ENCODE data around the gene CYBC1. TPM values are rescaled to one million over a fixed set of nuclear protein-coding genes. Genes with fewer than 3 reads are reported as not detected.

CYBC1 gene
- total and polyA plus RNA-seq, 2 of the 8 experiments (the other 6 are each of a cell fraction or from before 2014, with no cell fraction given), result 74.6 to 81.4 TPM

DNA sequence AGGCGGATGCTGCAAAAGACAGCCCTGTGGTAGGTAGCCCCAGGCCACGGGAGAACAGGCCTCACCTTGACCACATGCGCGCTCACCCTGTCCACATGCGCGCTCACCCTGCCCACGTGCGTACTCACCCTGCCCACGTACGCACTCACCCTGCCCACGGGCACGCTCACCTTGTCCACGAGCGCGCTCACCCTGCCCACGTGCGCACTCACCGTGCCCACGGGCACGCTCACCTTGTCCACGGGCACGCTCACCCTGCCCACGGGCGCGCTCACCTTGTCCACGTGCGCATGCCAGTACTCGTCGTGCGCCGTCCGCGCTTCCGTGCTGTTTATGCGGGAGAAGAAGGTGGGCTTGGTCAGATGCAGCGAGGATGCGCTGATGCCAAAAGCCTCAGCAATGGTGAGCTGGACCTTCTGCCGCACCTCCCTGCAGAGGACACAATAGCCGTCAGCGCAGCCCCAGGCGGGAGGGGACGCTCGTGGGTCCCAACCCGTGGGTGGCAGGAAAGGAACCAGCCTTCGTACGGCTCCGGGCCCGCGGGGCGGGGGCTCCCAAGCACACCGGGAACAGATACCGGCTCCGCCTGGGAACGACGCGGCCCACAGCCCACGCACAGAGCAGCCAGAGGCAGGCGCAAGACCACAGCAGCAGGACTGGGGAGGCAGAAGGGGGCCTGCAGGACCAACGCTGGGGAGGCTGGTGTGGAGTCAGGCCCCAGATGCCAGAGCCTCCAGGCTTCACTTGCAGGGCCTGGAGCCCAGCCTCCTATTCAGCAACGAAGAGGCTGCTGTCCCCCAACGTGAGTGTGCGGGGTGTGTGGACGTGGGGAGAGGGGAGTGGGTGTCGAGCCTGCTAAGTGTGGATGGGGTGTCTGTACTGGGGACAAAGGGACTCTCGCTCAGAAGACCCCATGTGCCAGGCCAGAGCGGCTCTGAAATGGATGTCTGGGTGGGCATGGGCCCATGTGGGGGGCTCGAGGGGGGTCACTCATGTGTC lies 46.6 kb downstream of the CYBC1 start:
- H2AFZ ChIP-seq (ENCODE audit: low read length), result no peak overlapping the region
- H3K4me2 ChIP-seq (ENCODE audit: insufficient read depth in 1 of 2, low read depth in 2 of 2, low read length in 2 of 2), result no peak overlapping the region
- no peak overlapping the region for H3K18ac ChIP-seq (ENCODE audit: extremely low read depth, low read length)
- H2AK5ac ChIP-seq (ENCODE audit: low read depth, low read length), result no peak overlapping the region
- H3K4me3 ChIP-seq (ENCODE audit: extremely low read depth in 1 of 4, insufficient read depth in 2 of 4, low read depth in 3 of 4, low read length in 4 of 4), result no peak overlapping the region
- WGBS, 2 experiments (ENCODE audit: extremely low coverage in 1 of 2, insufficient coverage in 1 of 2, insufficient read length in 1 of 2, insufficient replicate concordance in 2 of 2, low coverage in 1 of 2, low lambda C conversion rate in 2 of 2, missing lambda C conversion rate in 1 of 2), result 94% methylated on average over 47 of the region's 67 CpGs; no CpG with 5 or more reads in 1 of the 2 experiments
- CTCF ChIA-PET (ENCODE audit: partially characterized antibody), result no interaction called here
- no peaks in the 10 kb centered on the region for H3K4me1 ChIP-seq (replicated peaks in 1 of 4; ENCODE audit: control insufficient read depth in 3 of 4, insufficient read depth in 4 of 4, low read length in 3 of 4)
- no peaks in the 10 kb centered on the region for H3K27me3 ChIP-seq (replicated peaks in 1 of 4; ENCODE audit: control insufficient read depth in 3 of 4, extremely low read depth in 1 of 4, insufficient read depth in 3 of 4, low read length in 3 of 4)
- no peaks in the 10 kb centered on the region for H3K79me2 ChIP-seq (ENCODE audit: control insufficient read depth in 1 of 2, insufficient read depth in 2 of 2, low read length in 2 of 2)
- H2BK20ac ChIP-seq (ENCODE audit: low read length), result no peak overlapping the region
- H3K9me3 ChIP-seq (ENCODE audit: insufficient read depth in 2 of 2, low read depth in 1 of 2, low read length in 1 of 2), result no peaks in the 10 kb centered on the region
- H3K56ac ChIP-seq (replicated peaks; ENCODE audit: insufficient read length, low read depth, low read length), result no peak overlapping the region
- no peak overlapping the region for H3K14ac ChIP-seq (ENCODE audit: insufficient read length)
- H3K4ac ChIP-seq (replicated peaks; ENCODE audit: insufficient read length, low read depth, low read length), result no peak overlapping the region
- no peak overlapping the region for H2BK12ac ChIP-seq (ENCODE audit: low read depth, low read length)
- no peak overlapping the region for H3K23ac ChIP-seq (ENCODE audit: insufficient read length)
- no peak overlapping the region for H4K5ac ChIP-seq (ENCODE audit: insufficient read length, low read depth, low read length)
- POLR2A ChIA-PET (ENCODE audit: partially characterized antibody), result no interaction called here
- no peak overlapping the region for H3K27ac ChIP-seq (ENCODE audit: low read depth, low read length)
- no peak overlapping the region for H2BK15ac ChIP-seq (ENCODE audit: low read length)
- H2BK120ac ChIP-seq (replicated peaks; ENCODE audit: low read depth, low read length), result no peak overlapping the region
- no peak overlapping the region for H3K9ac ChIP-seq (replicated peaks in 1 of 4; ENCODE audit: extremely low read depth in 1 of 4, low read depth in 3 of 4, low read length in 3 of 4)
- H3K36me3 ChIP-seq (ENCODE audit: control insufficient read depth in 2 of 4, insufficient read depth in 4 of 4, low read length in 3 of 4), result peaks cover 0 to 11% (median 2%) of the 10 kb centered on the region in 4 experiments; a peak in 3 of 8 replicates
- peaks cover 1 to 4% of the 10 kb centered on the region in 2 experiments for H4K20me1 ChIP-seq (replicated peaks in 1 of 2; ENCODE audit: control insufficient read depth in 1 of 2, insufficient read depth in 2 of 2, low read length in 2 of 2)
- no peak overlapping the region for H4K91ac ChIP-seq (replicated peaks; ENCODE audit: insufficient read length, low read length)
- no peaks in the 10 kb centered on the region for H3K79me1 ChIP-seq (ENCODE audit: low read depth, low read length)
- H3K23me2 ChIP-seq (ENCODE audit: low read depth, low read length), result no peaks in the 10 kb centered on the region
- DNase-seq (ENCODE audit: low read depth in 1 of 2, low spot score in 2 of 2) (no peak), FAIRE-seq (no peak)
- H2BK5ac ChIP-seq (ENCODE audit: low read depth, low read length), result no peak overlapping the region
- H4K8ac ChIP-seq (ENCODE audit: extremely low read depth, insufficient read depth, low read length), result no peak overlapping the region
- no peak for TF ChIP-seq YY1 (IDR thresholded peaks at IDR 0.05; ENCODE audit: low read depth, low read length)
- no peak for TF ChIP-seq NANOG (IDR thresholded peaks at IDR 0.05; ENCODE audit: insufficient read depth, low read depth, low read length, poor library complexity, severe bottlenecking)
- no peak for TF ChIP-seq HDAC6 (IDR thresholded peaks at IDR 0.05; ENCODE audit: low read depth, low read length)
- no peak for TF ChIP-seq KDM1A (IDR thresholded peaks at IDR 0.05; ENCODE audit: borderline replicate concordance, low read length)
- no peak for TF ChIP-seq TEAD4 (IDR thresholded peaks at IDR 0.05; ENCODE audit: low read depth, low read length)
- no peak for TF ChIP-seq JUND (IDR thresholded peaks at IDR 0.05; ENCODE audit: low read length)
- no peak for TF ChIP-seq PHF8 (conservative IDR thresholded peaks at IDR 0.05; ENCODE audit: low read depth, low read length)
- no peak for TF ChIP-seq CTBP2 (IDR thresholded peaks at IDR 0.05; ENCODE audit: borderline replicate concordance, insufficient read depth, insufficient read length, low read length)
- TF ChIP-seq RXRA (IDR thresholded peaks at IDR 0.05; ENCODE audit: insufficient read depth, low read depth, low read length), result no peak
- TF ChIP-seq ASH2L (IDR thresholded peaks at IDR 0.05; ENCODE audit: low read length), result no peak
- TF ChIP-seq EGR1 (IDR thresholded peaks at IDR 0.05; ENCODE audit: borderline replicate concordance, low read depth, low read length), result no peak
- TF ChIP-seq POLR2A (IDR thresholded peaks at IDR 0.05; ENCODE audit: control extremely low read depth in 1 of 2, low read depth in 2 of 2, low read length in 2 of 2), result no peak

Measured in H1 (cell line).